ENCODE data around the gene TOP2B. TPM values are rescaled to one million over a fixed set of nuclear protein-coding genes. Genes with fewer than 3 reads are reported as not detected.

TOP2B gene
- total RNA-seq, 1 experiment from 2014 or later: 106 TPM

- Histone ChIP-seq H3K4me1 (replicated peaks; ENCODE audit: insufficient read depth) (peaks cover 13% of the 10 kb centered on the region), H3K36me3 (ENCODE audit: low read depth) (no peaks in the 10 kb centered on the region), H3K27me3 (ENCODE audit: insufficient read depth, low read depth) (no peaks in the 10 kb centered on the region), H3K79me2 (ENCODE audit: low read depth) (no peaks in the 10 kb centered on the region), H3K27ac (peak overlapping the region; percentile 67), H3K9me3 (ENCODE audit: insufficient read depth, low read depth) (no peaks in the 10 kb centered on the region), H3K4me3 (no peak overlapping the region), H4K20me1 (ENCODE audit: insufficient read depth) (no peaks in the 10 kb centered on the region), H3F3A (ENCODE audit: insufficient read depth, low read depth) (peaks cover 7% of the 10 kb centered on the region; the same call in 1 of the 2 replicates), H3K9me2 (ENCODE audit: insufficient read depth) (no peaks in the 10 kb centered on the region), H3K4me2 (peak overlapping the region; percentile 41), H2AFZ (0 out of 2 replicates have a peak overlapping the region, but pooled peaks have one; percentile 54)
- CTCF ChIA-PET: interaction anchor here (1.5 kb wide), 1 partner anchor 11 kb away, joined by 4 read pairs; no protein-coding TSS in a partner anchor
- no TSS peak for BruUV-seq (replicated peaks)
- DNase-seq: no peak
- POLR2A ChIA-PET (ENCODE audit: unreplicated experiment): interaction anchor here (0.5 kb wide), 1 partner anchor 193 kb away, joined by 6 read pairs; no protein-coding TSS in a partner anchor
- intact Hi-C loops (cut with micrococcal nuclease; ENCODE audit: unreplicated experiment): loop anchor here (5.0 to 10.0 kb wide), 4 partner anchors 151 to 1598 kb away; partner anchors contain the start of gene RARB
- TF ChIP-seq EZH2 (IDR thresholded peaks at IDR 0.05; ENCODE audit: low read depth): no peak
Measured at GRCh38 chr3:25593001-25593400, 71.7 kb downstream of the TOP2B start.

GRCh38 chr3:25592510-25592968 lies 72.2 kb downstream of the TOP2B start:
- intact Hi-C loops (cut with micrococcal nuclease; ENCODE audit: unreplicated experiment): loop anchor here (5.0 to 10.0 kb wide), 4 partner anchors 150 to 1598 kb away; partner anchors contain the start of gene RARB
- BruUV-seq (replicated peaks): no TSS peak
- H3K36me3 ChIP-seq (ENCODE audit: low read depth): no peaks in the 10 kb centered on the region
- H3K27me3 ChIP-seq (ENCODE audit: insufficient read depth, low read depth): no peaks in the 10 kb centered on the region
- H4K20me1 ChIP-seq (ENCODE audit: insufficient read depth): no peaks in the 10 kb centered on the region
- peaks cover 7% of the 10 kb centered on the region; the same call in 1 of the 2 replicates for H3F3A ChIP-seq (ENCODE audit: insufficient read depth, low read depth)
- ChIA-PET POLR2A (ENCODE audit: unreplicated experiment) (interaction anchor here (0.5 kb wide), 1 partner anchor 193 kb away, joined by 6 read pairs; no protein-coding TSS in a partner anchor), CTCF (interaction anchor here (1.5 kb wide), 1 partner anchor 10 kb away, joined by 4 read pairs; no protein-coding TSS in a partner anchor)
- peak; percentile 62 to 74 for DNase-seq
- TF ChIP-seq EZH2 (IDR thresholded peaks at IDR 0.05; ENCODE audit: low read depth) (no peak), CTCF (conservative IDR thresholded peaks at IDR 0.05) (no peak; the same call in 1 of the 2 replicates)
- H3K4me1 ChIP-seq (replicated peaks; ENCODE audit: insufficient read depth): peaks cover 13% of the 10 kb centered on the region
- H3K4me3 ChIP-seq: no peak overlapping the region
- H3K9me3 ChIP-seq (ENCODE audit: insufficient read depth, low read depth): no peaks in the 10 kb centered on the region
- peak overlapping the region; percentile 41 for H3K4me2 ChIP-seq
- no peaks in the 10 kb centered on the region for H3K79me2 ChIP-seq (ENCODE audit: low read depth)
- no peaks in the 10 kb centered on the region for H3K9me2 ChIP-seq (ENCODE audit: insufficient read depth)
- H2AFZ ChIP-seq: 0 out of 2 replicates have a peak overlapping the region, but pooled peaks have one; percentile 54
- H3K27ac ChIP-seq: peak overlapping the region; percentile 67

GRCh38 chr3:25589783-25590258 lies 74.9 kb downstream of the TOP2B start:
- no peak overlapping the region for H3K4me2 ChIP-seq
- no peak overlapping the region for H3K27ac ChIP-seq
- no peaks in the 10 kb centered on the region for H4K20me1 ChIP-seq (ENCODE audit: insufficient read depth)
- no peak overlapping the region for H3K4me3 ChIP-seq
- H3K36me3 ChIP-seq (ENCODE audit: low read depth): no peaks in the 10 kb centered on the region
- TF ChIP-seq CTCF (conservative IDR thresholded peaks at IDR 0.05) (no peak), EZH2 (IDR thresholded peaks at IDR 0.05; ENCODE audit: low read depth) (no peak)
- DNase-seq: no peak
- no peaks in the 10 kb centered on the region for H3K27me3 ChIP-seq (ENCODE audit: insufficient read depth, low read depth)
- intact Hi-C loops (cut with micrococcal nuclease; ENCODE audit: unreplicated experiment): loop anchor here (5.0 to 10.0 kb wide), 4 partner anchors 148 to 1595 kb away; partner anchors contain the start of gene RARB
- ChIA-PET POLR2A (ENCODE audit: unreplicated experiment) (no interaction called here), CTCF (no interaction called here)
- H3F3A ChIP-seq (ENCODE audit: insufficient read depth, low read depth): no peaks in the 10 kb centered on the region
- H2AFZ ChIP-seq: no peak overlapping the region
- peaks cover 13% of the 10 kb centered on the region for H3K4me1 ChIP-seq (replicated peaks; ENCODE audit: insufficient read depth)
- no peaks in the 10 kb centered on the region for H3K79me2 ChIP-seq (ENCODE audit: low read depth)
- H3K9me2 ChIP-seq (ENCODE audit: insufficient read depth): no peaks in the 10 kb centered on the region
- BruUV-seq (replicated peaks): no TSS peak
- no peaks in the 10 kb centered on the region for H3K9me3 ChIP-seq (ENCODE audit: insufficient read depth, low read depth)
